Measurements from ENCODE around the gene PSMD3.

GRCh38 chr17:39966771-39967170, 13.8 kb upstream of the PSMD3 start:
- TF ChIP-seq GATA2 (IDR thresholded peaks at IDR 0.05; ENCODE audit: low read depth, low read length): no peak
- no peak for TF ChIP-seq GATA3 (IDR thresholded peaks at IDR 0.05; ENCODE audit: low read depth, low read length)

Data from SH-SY5Y (cell line).